Measurements from ENCODE around the gene SET. TPM values are rescaled to one million over a fixed set of nuclear protein-coding genes. Genes with fewer than 3 reads are reported as not detected.

SET gene
- total RNA-seq, 4 donors from 2014 or later, result 143 to 156 (median 145) TPM

DNA sequence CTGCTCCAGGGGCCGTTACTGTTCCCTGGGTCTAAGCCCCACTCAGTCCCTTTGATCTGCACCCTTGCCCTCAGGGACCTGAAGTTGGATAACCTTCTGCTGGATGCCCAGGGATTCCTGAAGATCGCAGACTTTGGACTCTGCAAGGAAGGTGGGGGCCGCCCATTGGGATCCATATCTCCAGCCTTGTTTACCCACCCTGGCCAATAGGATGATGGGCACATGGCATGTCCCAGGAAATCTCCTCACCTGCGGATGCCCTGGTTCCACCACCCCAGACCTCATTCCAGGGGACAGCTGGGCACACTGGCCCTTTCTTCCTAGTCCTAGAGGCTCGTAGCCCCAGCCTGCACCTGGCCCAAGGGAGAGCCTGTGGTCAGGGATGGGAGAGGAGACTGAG lies 29.5 kb downstream of the SET start:
- H3K4me3 ChIP-seq, result no peak overlapping the region
- WGBS, 2 donors, result 82 to 95% methylated on average over 4 to 5 of the region's 5 CpGs
- H3K36me3 ChIP-seq, result peaks cover 0 to 52% (median 0%) of the 10 kb centered on the region in 3 donors
- TF ChIP-seq POLR2A (IDR thresholded peaks at IDR 0.05) (no peak), EP300 (IDR thresholded peaks at IDR 0.05) (no peak), CTCF (IDR thresholded peaks at IDR 0.05) (no peak)
- H3K4me1 ChIP-seq, result peaks cover 0 to 13% (median 3%) of the 10 kb centered on the region in 4 donors
- no peaks in the 10 kb centered on the region for H3K27me3 ChIP-seq
- H3K9me3 ChIP-seq, result no peaks in the 10 kb centered on the region
- DNase-seq (ENCODE audit: low spot score in 2 of 2), result no peak
- H3K27ac ChIP-seq, result no peak overlapping the region

DNA sequence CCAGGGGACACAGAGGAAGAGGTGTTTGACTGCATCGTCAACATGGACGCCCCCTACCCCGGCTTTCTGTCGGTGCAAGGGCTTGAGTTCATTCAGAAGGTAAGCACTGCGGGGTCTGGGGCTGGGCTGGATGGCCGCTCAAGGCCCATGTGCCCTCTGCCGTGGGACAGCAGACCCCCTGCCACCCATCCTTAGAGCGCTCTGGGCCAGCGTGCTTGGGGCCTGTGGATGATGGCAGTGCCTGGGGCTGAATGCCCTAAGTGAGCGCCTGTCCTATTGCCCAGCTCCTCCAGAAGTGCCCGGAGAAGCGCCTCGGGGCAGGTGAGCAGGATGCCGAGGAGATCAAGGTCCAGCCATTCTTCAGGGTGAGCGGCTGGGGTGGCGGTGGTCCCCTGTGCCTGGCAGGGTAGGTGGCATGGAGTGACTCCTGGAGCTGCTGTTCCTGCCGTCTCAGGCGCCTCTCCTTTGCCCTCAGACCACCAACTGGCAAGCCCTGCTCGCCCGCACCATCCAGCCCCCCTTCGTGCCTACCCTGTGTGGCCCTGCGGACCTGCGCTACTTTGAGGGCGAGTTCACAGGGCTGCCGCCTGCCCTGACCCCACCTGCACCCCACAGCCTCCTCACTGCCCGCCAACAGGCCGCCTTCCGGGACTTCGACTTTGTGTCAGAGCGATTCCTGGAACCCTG lies 31.0 kb downstream of the SET start:
- WGBS, 2 donors, result 87 to 91% methylated on average over 18 of the region's 30 CpGs
- Histone ChIP-seq H3K4me1 (peaks cover 0 to 26% (median 12%) of the 10 kb centered on the region in 4 donors), H3K27me3 (no peaks in the 10 kb centered on the region), H3K27ac (peak overlapping the region in 1 of 4 donors; percentile 23), H3K4me3 (no peak overlapping the region), H3K9me3 (no peaks in the 10 kb centered on the region), H3K36me3 (peaks cover 0 to 36% (median 0%) of the 10 kb centered on the region in 3 donors)
- no peak for TF ChIP-seq CTCF (IDR thresholded peaks at IDR 0.05)
- DNase-seq (ENCODE audit: low spot score in 2 of 2), result no peak

GRCh38 chr9:128720841-128721486 lies 31.9 kb downstream of the SET start:
- H3K36me3 ChIP-seq, result peaks cover 0 to 28% (median 0%) of the 10 kb centered on the region in 3 donors
- no peak overlapping the region for H3K27ac ChIP-seq
- H3K9me3 ChIP-seq, result no peaks in the 10 kb centered on the region
- H3K4me1 ChIP-seq, result peaks cover 0 to 27% (median 13%) of the 10 kb centered on the region in 4 donors
- 87 to 91% methylated on average over 18 to 22 of the region's 22 CpGs for WGBS, 2 donors
- no peak overlapping the region for H3K4me3 ChIP-seq
- H3K27me3 ChIP-seq, result no peaks in the 10 kb centered on the region
- no peak for TF ChIP-seq CTCF (IDR thresholded peaks at IDR 0.05)
- TF ChIP-seq EP300 (IDR thresholded peaks at IDR 0.05), result no peak
- no peak for TF ChIP-seq POLR2A (IDR thresholded peaks at IDR 0.05)
- DNase-seq (ENCODE audit: low spot score in 2 of 2), result no peak

DNA sequence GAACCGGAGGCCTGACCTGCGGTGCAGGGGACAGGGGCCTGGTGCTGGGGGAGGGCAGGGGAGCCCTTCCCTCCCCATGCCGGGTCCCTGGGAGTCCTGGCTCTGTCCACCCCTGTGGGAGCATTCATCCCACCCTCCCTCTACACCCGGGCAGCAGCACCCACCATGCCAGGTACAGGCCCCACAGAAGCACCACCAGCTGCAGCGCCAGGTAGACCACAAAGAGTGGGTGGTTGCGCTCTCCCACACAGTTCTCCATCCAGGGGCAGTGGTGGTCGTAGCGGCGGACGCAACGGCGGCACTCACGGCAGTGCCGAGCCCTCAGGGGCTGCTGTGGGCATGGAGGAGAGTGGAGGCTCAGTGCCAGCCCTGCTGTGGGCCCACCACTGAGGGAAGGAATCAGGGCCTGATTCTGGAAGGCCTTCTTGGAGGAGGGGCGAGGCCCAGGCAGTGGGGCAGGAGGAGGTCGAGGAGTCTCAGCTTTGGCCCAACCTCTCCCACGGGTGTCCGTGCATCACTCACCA lies 32.5 kb downstream of the SET start:
- 90% methylated on average over 16 of the region's 18 CpGs for WGBS, 2 donors
- Histone ChIP-seq H3K27ac (no peak overlapping the region), H3K4me3 (no peak overlapping the region), H3K27me3 (no peaks in the 10 kb centered on the region), H3K4me1 (peaks cover 0 to 27% (median 13%) of the 10 kb centered on the region in 4 donors), H3K9me3 (no peaks in the 10 kb centered on the region), H3K36me3 (peaks cover 0 to 27% (median 0%) of the 10 kb centered on the region in 3 donors)
- no peak for DNase-seq (ENCODE audit: low spot score in 2 of 2)
- TF ChIP-seq CTCF (IDR thresholded peaks at IDR 0.05) (no peak), EP300 (IDR thresholded peaks at IDR 0.05) (no peak), POLR2A (IDR thresholded peaks at IDR 0.05) (no peak)

All from tibial nerve (tissue), 4 donors.